K562 (cell line): ENCODE measurements around the gene RETN. TPM values are rescaled to one million over a fixed set of nuclear protein-coding genes. Genes with fewer than 3 reads are reported as not detected.

Experiments
- ATAC-seq: fragments of 200-7000 bp; cut with Tn5 transposase; 3 replicates; pipeline ENCODE4 v1.9.1; 2020; ENCODE audit warnings: moderate library complexity
- BruUV-seq: library from RNA; stranded (reverse); fragments of 400-500 nt; replicated peaks from 2 replicates; lab custom pipeline; 2021; lab: Mats Ljungman, UMichigan
- CTCF ChIA-PET: fragments of 300-600 bp; formaldehyde crosslinking; extraction: SDS; loops from one replicate; lab custom pipeline; 2021; ENCODE audit warnings: low intra/inter-chr PET ratio; lab: Yijun Ruan, JAX
- POLR2A ChIA-PET: fragments of 300-600, 350-650 bp; sonication (Branson Sonifier 250); formaldehyde crosslinking; extraction: SDS; loops from one replicate; lab custom pipeline; 2021; ENCODE audit warnings: antibody characterized with exemption, inconsistent platforms; lab: Yijun Ruan, JAX
- DNase-seq, 4 experiments: peaks; one replicate each; pipeline versions ENCODE4 v3.0.0 to v3.0.0-alpha.2; 2011 to 2018; ENCODE audit warnings: low spot score in 3 of 4, mixed read lengths in 3 of 4; ENCODE audit errors: extremely low read depth in 1 of 4
- FAIRE-seq: peaks from 2 replicates; lab custom pipeline; 2011; peaks lifted over from hg19 to GRCh38; lab: Jason Lieb, UNC
- H2AFZ ChIP-seq: 2 replicates; pipeline ENCODE4 v1.6.0; 2011; ENCODE audit warnings: low read depth, low read length, control low read depth, inconsistent platforms
- H3K27ac ChIP-seq: fragments of 200-600 bp; 3 replicates; pipeline ENCODE4 v1.8.0; 2011; ENCODE audit warnings: low read depth, mild to moderate bottlenecking, control low read depth, inconsistent platforms, low read length, moderate library complexity, mixed read lengths; ENCODE audit errors: extremely low read depth
- H3K27me3 ChIP-seq, 2 experiments: fragments of 300-600 bp in 1 of 2; 2 replicates in 1 of 2; 3 replicates in 1 of 2; pipeline versions ENCODE4 v1.6.0 to v1.8.0; 2011; ENCODE audit warnings: inconsistent platforms in 2 of 2, low read length in 2 of 2, mild to moderate bottlenecking in 1 of 2, mixed read lengths in 1 of 2, moderate library complexity in 1 of 2; ENCODE audit not compliant: control insufficient read depth in 2 of 2, insufficient read depth in 2 of 2
- H3K36me3 ChIP-seq: fragments of 300-600 bp; 3 replicates; pipeline ENCODE4 v1.8.0; 2011; ENCODE audit warnings: mild to moderate bottlenecking, low read length, inconsistent platforms; ENCODE audit not compliant: control insufficient read depth, insufficient read depth
- H3K4me1 ChIP-seq, 2 experiments: fragments of 200-600 bp in 1 of 2; replicated peaks in 1 of 2; 2 replicates in 1 of 2; 3 replicates in 1 of 2; pipeline versions ENCODE4 v1.5.1 to v1.8.0; 2011; ENCODE audit warnings: inconsistent platforms in 2 of 2, low read length in 2 of 2, mild to moderate bottlenecking in 1 of 2, mixed read lengths in 1 of 2, moderate library complexity in 1 of 2; ENCODE audit not compliant: control insufficient read depth in 2 of 2, insufficient read depth in 2 of 2
- H3K4me2 ChIP-seq: 2 replicates; pipeline ENCODE4 v1.6.1; 2011; ENCODE audit warnings: low read length, control low read depth, inconsistent platforms, mixed read lengths; ENCODE audit not compliant: insufficient read depth
- H3K4me3 ChIP-seq: fragments of 200-600 bp; sonication (generic), shearing (Covaris generic); 2 replicates; pipeline ENCODE4 v1.5.1; 2016; ENCODE audit warnings: control low read depth, inconsistent platforms
- H3K79me2 ChIP-seq: fragments of 200-600 bp; 3 replicates; pipeline ENCODE4 v1.8.0; 2011; ENCODE audit warnings: low read length, inconsistent platforms; ENCODE audit not compliant: control insufficient read depth, insufficient read depth
- H3K9ac ChIP-seq, 2 experiments: 2 replicates each; pipeline versions ENCODE4 v1.6.0 to v1.6.1; 2011; ENCODE audit warnings: low read depth in 2 of 2, low read length in 2 of 2, control low read depth in 1 of 2, inconsistent platforms in 1 of 2, mild to moderate bottlenecking in 1 of 2, mixed read lengths in 1 of 2; ENCODE audit not compliant: insufficient read depth in 1 of 2
- H3K9me1 ChIP-seq: one replicate; pipeline ENCODE4 v1.6.0; 2011; ENCODE audit warnings: inconsistent platforms, mild to moderate bottlenecking, low read length, moderate library complexity; ENCODE audit not compliant: control insufficient read depth, insufficient read depth
- H3K9me3 ChIP-seq: replicated peaks from 2 replicates; pipeline ENCODE4 v1.5.1; 2011; ENCODE audit warnings: low read depth, low read length, inconsistent platforms; ENCODE audit not compliant: control insufficient read depth, insufficient read depth
- H4K20me1 ChIP-seq: replicated peaks from 2 replicates; pipeline ENCODE4 v1.6.1; 2011; ENCODE audit warnings: low read length, inconsistent platforms, mixed read lengths; ENCODE audit not compliant: control insufficient read depth, insufficient read depth
- JUN ChIP-seq, 2 experiments: sonication (generic) in 1 of 2; formaldehyde crosslinking in 1 of 2; IDR thresholded peaks; 2 replicates each; pipeline versions ENCODE4 v1.6.1 to v1.8.0; 2012 to 2022; ENCODE audit warnings: borderline replicate concordance in 2 of 2, mild to moderate bottlenecking in 2 of 2, improper control_type of control experiment in 1 of 2, low read depth in 1 of 2, low read length in 1 of 2, missing genetic modification reagents in 1 of 2
- RBM34 ChIP-seq: fragments of 200-400 bp; formaldehyde crosslinking; IDR thresholded peaks from 2 replicates; pipeline ENCODE4 v1.6.1; 2018; ENCODE audit warnings: low read length, borderline replicate concordance; ENCODE audit not compliant: insufficient read depth
- ZC3H11A ChIP-seq: IDR thresholded peaks from 2 replicates; pipeline ENCODE4 v1.6.1; 2012; ENCODE audit warnings: low read depth, low read length, improper control_type of control experiment
- ZNF3 ChIP-seq: fragments of 250-450 bp; sonication (Bioruptor Pico); IDR thresholded peaks from 2 replicates; pipeline ENCODE4 v1.5.0; 2021; ENCODE audit warnings: mild to moderate bottlenecking, moderate library complexity
- ZNF512 ChIP-seq: IDR thresholded peaks from 2 replicates; pipeline ENCODE4 v1.6.1; 2016; ENCODE audit warnings: missing genetic modification characterization, missing compliant biosample characterization
- ZZZ3 ChIP-seq: fragments of 450-650 bp; IDR thresholded peaks from 2 replicates; pipeline ENCODE4 v1.6.1; 2016; ENCODE audit warnings: antibody characterized with exemption, mild to moderate bottlenecking, moderate library complexity
- WGBS: fragments of 100-300 bp; shearing (Covaris generic); methylation state at CpG from one replicate; pipeline ENCODE4 v1.1.6; 2016; ENCODE audit warnings: low coverage, mixed read lengths; ENCODE audit not compliant: insufficient coverage; ENCODE audit errors: missing lambda C conversion rate; 5-methylcytosine and 5-hydroxymethylcytosine counted together
- in situ Hi-C: fragments of 300-500 bp; cut with MboI; formaldehyde crosslinking; loops from 4 replicates; pipeline ENCODE4 v1.15.0; 2018; ENCODE audit warnings: inconsistent platforms, mixed read lengths
- intact Hi-C: fragments of 100-400 bp; cut with micrococcal nuclease; formaldehyde crosslinking; loops from 2 replicates; pipeline ENCODE4 v1.14.2; 2022
- polyA plus RNA-seq, 8 experiments: library from polyadenylated mRNA; depleted of rRNA in 4 of 8; stranded (reverse) in 5 of 8; unstranded in 3 of 8; fragments of >200 nt; fragmentation: Nextera tagmentation in 2 of 8; fragmentation: Illumina TruSeq in 1 of 8; extraction: Ambion mirVana in 2 of 8; extraction: Trizol in 1 of 8; gene quantifications; 2 replicates each; pipeline versions ENCODE4 v1.2.1 to v1.2.3, GENCODE V29; 2011 to 2014; ENCODE audit warnings: inconsistent platforms in 1 of 8, missing spikeins in 1 of 8
- total RNA-seq, 7 experiments: library from RNA; depleted of rRNA in 6 of 7; stranded (reverse); fragments of >200 nt in 6 of 7; fragmentation: Illumina TruSeq in 2 of 7; extraction: Trizol in 2 of 7; gene quantifications; 2 replicates each; pipeline versions ENCODE4 v1.2.1 to v1.2.3, GENCODE V29; 2011 to 2021; ENCODE audit warnings: low replicate concordance in 1 of 7

Gene RETN
- total and polyA plus RNA-seq, 9 of the 15 experiments (the other 6 are each of a cell fraction or from before 2014, with no cell fraction given) = not detected

GRCh38 chr19:7710616-7711015 lies 41.8 kb downstream of the RETN start:
- BruUV-seq = no TSS peak
- H3K79me2 ChIP-seq = no peaks in the 10 kb centered on the region
- no peaks in the 10 kb centered on the region for H3K9me3 ChIP-seq
- FAIRE-seq = no peak
- H3K4me3 ChIP-seq = no peak overlapping the region
- H3K27me3 ChIP-seq = peaks cover 0 to 11% of the 10 kb centered on the region in 2 experiments; a peak in 3 of 5 replicates
- intact Hi-C loops = no loop called here
- H3K4me2 ChIP-seq = no peak overlapping the region
- no peak overlapping the region for H3K9ac ChIP-seq
- no peak overlapping the region for H3K27ac ChIP-seq
- no peaks in the 10 kb centered on the region; a peak in 1 of 5 replicates for H3K4me1 ChIP-seq
- TF ChIP-seq ZNF512 (tag) = peak; percentile 65
- no peak for TF ChIP-seq ZC3H11A
- TF ChIP-seq, all 486 proteins: peak for 1
- POLR2A ChIA-PET = interaction anchor here (0.6 kb wide), 1 partner anchor 429 kb away, joined by 4 read pairs; no protein-coding TSS in a partner anchor
- 0 out of 2 replicates have a peak, but pooled peaks cover 4% of the 10 kb centered on the region for H4K20me1 ChIP-seq
- ATAC-seq (no peak), DNase-seq (no peak)
- H3K36me3 ChIP-seq = no peaks in the 10 kb centered on the region
- H3K9me1 ChIP-seq = no peaks in the 10 kb centered on the region
- CTCF ChIA-PET = no interaction called here
- 23% methylated on average over 5 of the region's 5 CpGs for WGBS
- no peak overlapping the region for H2AFZ ChIP-seq
- in situ Hi-C loops = no loop called here

- in situ Hi-C loops (no loop called here), intact Hi-C loops (no loop called here)
- ATAC-seq (no peak), DNase-seq (no peak), FAIRE-seq (no peak)
- Histone ChIP-seq H3K9me1 (no peaks in the 10 kb centered on the region), H3K4me3 (no peak overlapping the region), H3K36me3 (no peaks in the 10 kb centered on the region), H3K9ac (no peak overlapping the region), H3K4me1 (no peaks in the 10 kb centered on the region; a peak in 1 of 5 replicates), H3K27ac (no peak overlapping the region), H3K79me2 (no peaks in the 10 kb centered on the region), H3K4me2 (no peak overlapping the region), H4K20me1 (no peaks in the 10 kb centered on the region), H2AFZ (no peak overlapping the region), H3K9me3 (no peaks in the 10 kb centered on the region), H3K27me3 (peaks cover 4 to 6% of the 10 kb centered on the region in 2 experiments; a peak in 3 of 5 replicates)
- BruUV-seq = no TSS peak
- ChIA-PET POLR2A (no interaction called here), CTCF (no interaction called here)
- TF ChIP-seq JUN (IDR thresholded peaks at IDR 0.05; ENCODE audit: borderline replicate concordance, low read depth, low read length) (no peak), JUN (CRISPR knock-in tag; IDR thresholded peaks at IDR 0.05; ENCODE audit: borderline replicate concordance) (no peak), RBM34 (no peak), ZNF3 (CRISPR knock-in tag) (no peak), ZZZ3 (no peak)
- 0% methylated on average over 1 of the region's 1 CpG for WGBS
Observed at GRCh38 chr19:7715671-7716070, 46.8 kb downstream of the RETN start.
